ENCODE measurements around the gene AFF1.

- TF ChIP-seq CTCF (IDR thresholded peaks at IDR 0.05; ENCODE audit: low read depth, low read length, missing input control) (no peak), TAF1 (conservative IDR thresholded peaks at IDR 0.05) (no peak), GABPA (IDR thresholded peaks at IDR 0.05 in 1 of 2, conservative IDR thresholded peaks at IDR 0.05 in 1 of 2) (no peak), YY1 (IDR thresholded peaks at IDR 0.05) (no peak), RAD21 (IDR thresholded peaks at IDR 0.05) (no peak), JUND (IDR thresholded peaks at IDR 0.05) (no peak), RXRA (IDR thresholded peaks at IDR 0.05) (no peak), MAX (IDR thresholded peaks at IDR 0.05) (no peak), REST (IDR thresholded peaks at IDR 0.05) (no peak)
- TF ChIP-seq, protein P1, sequence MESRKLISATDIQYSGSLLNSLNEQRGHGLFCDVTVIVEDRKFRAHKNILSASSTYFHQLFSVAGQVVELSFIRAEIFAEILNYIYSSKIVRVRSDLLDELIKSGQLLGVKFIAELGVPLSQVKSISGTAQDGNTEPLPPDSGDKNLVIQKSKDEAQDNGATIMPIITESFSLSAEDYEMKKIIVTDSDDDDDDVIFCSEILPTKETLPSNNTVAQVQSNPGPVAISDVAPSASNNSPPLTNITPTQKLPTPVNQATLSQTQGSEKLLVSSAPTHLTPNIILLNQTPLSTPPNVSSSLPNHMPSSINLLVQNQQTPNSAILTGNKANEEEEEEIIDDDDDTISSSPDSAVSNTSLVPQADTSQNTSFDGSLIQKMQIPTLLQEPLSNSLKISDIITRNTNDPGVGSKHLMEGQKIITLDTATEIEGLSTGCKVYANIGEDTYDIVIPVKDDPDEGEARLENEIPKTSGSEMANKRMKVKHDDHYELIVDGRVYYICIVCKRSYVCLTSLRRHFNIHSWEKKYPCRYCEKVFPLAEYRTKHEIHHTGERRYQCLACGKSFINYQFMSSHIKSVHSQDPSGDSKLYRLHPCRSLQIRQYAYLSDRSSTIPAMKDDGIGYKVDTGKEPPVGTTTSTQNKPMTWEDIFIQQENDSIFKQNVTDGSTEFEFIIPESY (IDR thresholded peaks at IDR 0.05) = no peak
Measured at GRCh38 chr4:87116231-87116630, 181.4 kb downstream of the AFF1 start.

Measured in liver (tissue), 3 donors.